GM12801 (cell line): ENCODE measurements around the gene TACC3.

Experiments used
- CTCF ChIP-seq: IDR thresholded peaks from one replicate; pipeline ENCODE4 v1.5.1; 2011; ENCODE audit warnings: control low read depth; ENCODE audit not compliant: insufficient read length; ENCODE audit errors: extremely low read depth

TACC3 gene

DNA sequence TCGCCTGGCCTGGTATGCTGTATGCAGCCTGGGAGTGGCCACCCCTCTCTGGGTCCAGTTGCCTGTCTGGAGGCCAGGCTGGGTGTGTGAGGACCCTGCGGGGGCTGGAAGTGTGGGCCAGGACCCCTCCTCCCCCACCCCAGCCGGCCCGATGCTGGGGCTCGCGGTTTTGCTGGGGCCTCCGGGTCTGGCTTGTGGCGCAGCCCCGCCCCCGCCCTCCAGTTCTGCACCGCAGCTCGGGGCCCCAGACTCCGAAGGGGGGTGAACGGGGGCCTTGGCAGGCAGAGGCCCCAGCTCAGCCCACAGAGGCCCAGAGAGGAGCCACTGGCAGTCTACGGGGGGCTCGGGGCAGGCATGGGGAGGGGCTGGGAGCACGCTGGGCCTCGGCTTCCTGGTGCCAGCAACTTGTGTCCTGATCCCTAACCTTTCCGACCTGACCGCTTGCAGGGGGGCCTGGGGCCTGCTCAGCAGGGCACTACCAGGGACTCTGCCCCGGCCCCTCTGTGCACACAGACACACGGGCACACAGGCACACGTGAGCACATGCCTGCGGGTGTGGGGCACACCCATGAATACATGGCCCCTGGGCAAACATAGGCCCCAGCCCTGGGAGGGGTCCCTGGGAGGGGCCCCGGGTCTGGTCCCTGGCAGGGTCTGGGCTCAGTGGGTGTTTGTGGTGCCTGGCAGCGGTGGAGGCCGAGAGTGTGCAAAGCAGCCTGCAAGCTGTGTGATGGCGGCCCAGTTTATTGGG is 50.4 kb downstream of the TACC3 start:
- TF ChIP-seq CTCF, result no peak

- TF ChIP-seq CTCF, result no peak
These were observed 51.7 kb downstream of the TACC3 start for GRCh38 chr4:1772853-1773538.

- TF ChIP-seq CTCF, result no peak
These were observed 52.4 kb downstream of the TACC3 start for GRCh38 chr4:1773754-1774153.

DNA sequence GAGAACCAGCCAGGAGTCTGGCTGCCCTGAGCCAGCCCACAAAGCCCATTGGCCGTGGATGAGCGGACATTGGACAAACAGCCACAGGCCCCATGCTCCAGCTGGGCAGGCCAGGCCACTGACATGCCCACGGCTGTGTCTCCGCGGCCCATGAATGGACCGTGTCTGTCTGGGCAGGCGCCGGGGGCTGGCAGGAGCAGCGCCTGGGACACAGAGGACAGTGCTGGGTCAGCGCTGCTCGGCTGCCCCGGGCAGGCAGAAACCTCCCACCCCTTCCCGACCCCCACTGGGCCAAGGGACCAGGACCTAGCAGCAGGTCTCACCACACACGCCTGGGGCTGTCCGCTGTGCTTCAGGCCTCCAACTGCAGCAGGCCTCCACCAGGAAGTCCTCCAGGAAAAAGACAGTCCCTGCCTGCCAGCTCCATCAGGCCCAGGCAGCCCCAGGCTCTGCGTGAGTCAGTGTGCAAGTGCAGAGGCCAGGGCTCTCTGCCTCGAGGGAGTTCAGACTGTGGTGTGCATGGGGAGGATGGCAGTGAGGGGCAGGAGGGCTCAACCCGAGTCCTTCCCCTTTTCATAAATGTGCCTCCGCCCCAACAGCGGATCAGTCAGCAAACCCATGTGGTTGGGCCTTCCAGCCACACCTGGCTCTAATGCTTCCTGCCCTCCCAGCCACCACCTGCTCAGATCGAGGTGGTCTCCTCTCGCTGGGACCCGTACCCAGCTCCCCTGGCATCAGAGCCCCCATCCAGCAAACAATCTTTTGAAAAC is 54.6 kb downstream of the TACC3 start:
- no peak for TF ChIP-seq CTCF

GRCh38 chr4:1776521-1777161 is 55.3 kb downstream of the TACC3 start:
- TF ChIP-seq CTCF, result no peak

GRCh38 chr4:1777822-1778641 is 56.7 kb downstream of the TACC3 start:
- no peak for TF ChIP-seq CTCF
